Lower lobe of right lung (tissue), 2 donors: Measurements from ENCODE around the gene NOSIP. TPM values are rescaled to one million over a fixed set of nuclear protein-coding genes. Genes with fewer than 3 reads are reported as not detected.

ENCODE experiments used
- ATAC-seq, 2 donors: fragments of 200-7000 bp; cut with Tn5 transposase; one replicate each; pipeline ENCODE4 v1.9.1; 2020 to 2022; ENCODE audit warnings: mild to moderate bottlenecking in 2 of 2, moderate library complexity in 2 of 2
- DNase-seq: peaks from one replicate; pipeline ENCODE4 v3.0.0-alpha.2; 2020
- H3K27ac ChIP-seq: fragments of 200-600 bp; one replicate; pipeline ENCODE4 v1.8.0; 2022
- H3K27me3 ChIP-seq: fragments of 200-600 bp; one replicate; pipeline ENCODE4 v1.8.0; 2022; ENCODE audit warnings: low read depth
- H3K36me3 ChIP-seq: fragments of 200-600 bp; one replicate; pipeline ENCODE4 v1.8.0; 2022; ENCODE audit warnings: mild to moderate bottlenecking
- H3K4me1 ChIP-seq: fragments of 200-600 bp; one replicate; pipeline ENCODE4 v1.8.0; 2022
- H3K4me3 ChIP-seq: fragments of 200-600 bp; one replicate; pipeline ENCODE4 v1.8.0; 2022; ENCODE audit warnings: mild to moderate bottlenecking
- H3K9me3 ChIP-seq: fragments of 200-600 bp; one replicate; pipeline ENCODE4 v1.8.0; 2022
- intact Hi-C: fragments of 100-400 bp; cut with DNase I; formaldehyde crosslinking; loops from one replicate; pipeline ENCODE4 v1.11.0; 2022
- total RNA-seq: library from RNA; stranded (reverse); fragmentation: NEBNext Ultra II Directional; extraction: Animal tissue kit (Norgen Biotek cat#: 25700); gene quantifications from one replicate; pipeline ENCODE4 v1.2.1, GENCODE V29; 2021
- TF ChIP-seq, protein P1 (sequence below): fragments of 200-600 bp; IDR thresholded peaks from one replicate; pipeline ENCODE4 v1.8.0; 2022; ENCODE audit warnings: antibody characterized with exemption, mild to moderate bottlenecking
- donor health status: DM: no; HTN: yes; CAD: no; lungs with severe emphysema.

Gene NOSIP
- total RNA-seq, 1 donor from 2014 or later: 47.2 TPM

DNA sequence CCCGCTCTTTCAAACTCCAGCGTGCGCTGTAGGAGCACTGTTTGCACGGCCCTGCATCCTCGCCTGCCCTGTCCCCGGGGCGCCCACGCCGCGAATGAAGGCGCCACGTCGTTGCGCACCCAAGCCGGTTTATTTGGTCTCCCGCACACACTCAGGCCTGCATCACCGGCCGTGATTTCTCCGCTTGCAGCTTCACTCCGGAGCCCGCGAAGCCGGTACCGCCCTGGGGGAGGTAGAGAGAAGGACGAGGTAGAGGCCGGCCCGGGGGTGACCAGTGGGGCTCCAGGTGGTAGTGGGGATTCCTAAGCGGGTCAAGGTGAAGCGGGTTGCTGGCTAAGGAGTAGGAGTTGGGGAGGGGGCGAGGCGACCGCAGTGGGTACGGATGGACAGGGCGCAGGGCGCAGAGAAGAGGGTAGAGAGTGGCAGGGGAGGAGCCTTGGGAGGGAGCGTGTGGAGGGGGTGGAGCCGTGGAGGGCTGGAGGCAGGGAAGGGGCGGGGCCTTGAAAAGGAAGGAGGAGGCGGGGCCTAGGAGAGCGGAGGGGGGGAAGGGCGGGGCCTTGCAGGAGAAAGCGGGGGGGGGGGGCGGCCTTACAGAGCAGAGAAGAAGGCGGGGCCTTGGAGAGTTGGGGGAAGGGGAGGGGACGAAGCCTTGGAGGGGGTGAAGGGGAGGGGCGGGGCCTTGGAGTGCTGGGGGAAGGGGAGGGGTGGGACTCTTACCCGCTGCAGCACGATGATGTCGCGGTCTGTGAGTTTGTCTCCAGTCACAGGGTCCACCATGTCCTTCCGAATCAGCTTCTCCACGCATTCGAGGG, 24.6 kb downstream of the NOSIP start:
- peaks cover 40% of the 10 kb centered on the region for H3K4me1 ChIP-seq
- no peak overlapping the region for H3K4me3 ChIP-seq
- peak overlapping the region; percentile 48 for H3K27ac ChIP-seq
- intact Hi-C loops: no loop called here
- DNase-seq: peak; percentile 85
- H3K36me3 ChIP-seq: peaks cover 59% of the 10 kb centered on the region
- no peaks in the 10 kb centered on the region for H3K27me3 ChIP-seq
- peak; percentile 90 to 91 for ATAC-seq
- TF ChIP-seq, protein P1, sequence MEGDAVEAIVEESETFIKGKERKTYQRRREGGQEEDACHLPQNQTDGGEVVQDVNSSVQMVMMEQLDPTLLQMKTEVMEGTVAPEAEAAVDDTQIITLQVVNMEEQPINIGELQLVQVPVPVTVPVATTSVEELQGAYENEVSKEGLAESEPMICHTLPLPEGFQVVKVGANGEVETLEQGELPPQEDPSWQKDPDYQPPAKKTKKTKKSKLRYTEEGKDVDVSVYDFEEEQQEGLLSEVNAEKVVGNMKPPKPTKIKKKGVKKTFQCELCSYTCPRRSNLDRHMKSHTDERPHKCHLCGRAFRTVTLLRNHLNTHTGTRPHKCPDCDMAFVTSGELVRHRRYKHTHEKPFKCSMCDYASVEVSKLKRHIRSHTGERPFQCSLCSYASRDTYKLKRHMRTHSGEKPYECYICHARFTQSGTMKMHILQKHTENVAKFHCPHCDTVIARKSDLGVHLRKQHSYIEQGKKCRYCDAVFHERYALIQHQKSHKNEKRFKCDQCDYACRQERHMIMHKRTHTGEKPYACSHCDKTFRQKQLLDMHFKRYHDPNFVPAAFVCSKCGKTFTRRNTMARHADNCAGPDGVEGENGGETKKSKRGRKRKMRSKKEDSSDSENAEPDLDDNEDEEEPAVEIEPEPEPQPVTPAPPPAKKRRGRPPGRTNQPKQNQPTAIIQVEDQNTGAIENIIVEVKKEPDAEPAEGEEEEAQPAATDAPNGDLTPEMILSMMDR: no peak
- no peaks in the 10 kb centered on the region for H3K9me3 ChIP-seq

DNA sequence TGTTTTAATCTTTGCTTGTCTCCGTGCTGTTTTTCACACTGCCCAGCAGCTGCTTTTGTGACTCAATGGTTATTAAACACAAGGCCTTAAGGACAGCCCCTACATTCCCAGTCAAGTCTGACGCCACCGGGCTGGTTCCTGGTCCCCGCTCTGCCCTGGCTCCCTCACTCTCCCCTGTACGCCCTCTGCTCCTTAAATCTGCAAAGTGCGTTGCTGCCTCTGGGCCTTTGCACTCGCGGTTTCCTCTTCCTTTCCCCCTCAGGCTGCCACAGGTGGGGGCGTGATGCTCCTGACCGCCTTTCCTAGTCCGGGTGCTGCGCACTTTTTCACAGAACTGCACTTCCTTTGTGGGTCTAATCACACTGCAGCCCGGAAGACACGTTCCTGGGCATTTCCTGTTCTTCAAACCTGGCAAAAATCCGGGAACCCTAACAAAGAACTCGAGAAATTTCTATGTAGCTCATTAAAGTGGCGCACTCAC, 25.6 kb downstream of the NOSIP start:
- peaks cover 30% of the 10 kb centered on the region for H3K4me1 ChIP-seq
- H3K36me3 ChIP-seq: peaks cover 50% of the 10 kb centered on the region
- H3K27ac ChIP-seq: peak overlapping the region; percentile 53
- intact Hi-C loops: no loop called here
- TF ChIP-seq, protein P1: no peak
- DNase-seq (no peak), ATAC-seq (peak in 1 of 2 donors; percentile 11)
- no peaks in the 10 kb centered on the region for H3K27me3 ChIP-seq
- no peak overlapping the region for H3K4me3 ChIP-seq
- no peaks in the 10 kb centered on the region for H3K9me3 ChIP-seq

DNA sequence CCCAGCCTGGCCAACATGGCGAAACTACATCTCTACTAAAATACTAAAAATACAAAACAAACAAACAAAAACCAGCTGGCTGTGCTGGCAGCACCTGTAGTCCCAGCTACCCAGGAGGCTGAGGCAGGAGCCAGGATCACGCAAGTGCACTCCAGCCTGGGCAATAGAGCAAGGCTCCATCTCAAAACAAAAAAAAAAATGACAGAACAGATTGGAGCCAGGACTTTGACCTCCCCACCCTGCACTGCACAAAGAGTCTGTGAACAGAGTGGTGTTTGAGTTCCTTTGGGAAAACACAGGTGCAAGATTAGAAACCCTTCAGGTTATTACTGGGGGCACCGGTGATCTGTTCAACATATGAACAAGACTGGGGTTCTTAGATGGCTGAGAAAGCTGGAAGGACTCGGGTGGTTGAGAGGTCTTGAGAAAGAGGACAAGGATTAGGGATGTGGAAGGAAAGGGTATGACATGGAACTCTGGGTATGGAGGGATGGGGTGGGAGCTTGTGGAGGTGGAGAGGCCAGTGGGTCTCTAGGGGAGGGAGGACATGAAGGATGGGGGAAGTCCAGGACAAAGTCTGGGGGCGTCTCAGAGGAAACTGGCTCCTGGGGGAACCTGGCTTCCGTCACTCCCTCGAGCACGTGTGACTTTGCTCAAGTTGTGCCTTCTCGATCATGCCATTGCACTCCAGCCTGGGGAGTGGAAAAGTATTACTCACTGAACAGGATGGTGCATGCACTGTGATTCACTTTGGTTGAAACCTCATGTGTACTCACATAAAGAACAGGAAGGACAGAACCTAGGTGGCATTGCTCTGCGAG, 26.7 kb downstream of the NOSIP start:
- Histone ChIP-seq H3K27me3 (no peaks in the 10 kb centered on the region), H3K4me1 (peaks cover 29% of the 10 kb centered on the region), H3K27ac (no peak overlapping the region), H3K4me3 (no peak overlapping the region), H3K9me3 (no peaks in the 10 kb centered on the region), H3K36me3 (peaks cover 40% of the 10 kb centered on the region)
- no peak for ATAC-seq
- TF ChIP-seq, protein P1: no peak
- DNase-seq: no peak
- intact Hi-C loops: no loop called here

DNA sequence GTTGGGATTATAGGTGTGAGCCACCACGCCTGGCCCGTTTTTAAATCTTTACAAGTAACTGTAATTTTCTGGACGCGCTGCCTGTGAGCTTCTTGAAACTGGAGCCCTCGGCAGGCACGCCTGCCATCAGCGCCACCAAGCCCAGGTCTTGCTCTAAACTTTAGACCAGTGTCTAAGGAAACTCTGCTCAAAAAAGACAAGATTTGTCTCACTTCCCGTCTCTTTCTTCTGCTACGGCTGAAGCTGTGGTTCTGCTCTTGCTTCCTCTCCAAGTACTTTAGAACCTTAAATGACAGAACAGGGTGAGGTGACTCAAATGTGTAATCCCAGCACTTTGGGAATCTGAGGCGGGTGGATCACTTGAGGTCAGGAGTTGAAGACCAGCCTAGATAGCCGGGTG, 27.6 kb downstream of the NOSIP start:
- H3K27ac ChIP-seq: no peak overlapping the region
- no peaks in the 10 kb centered on the region for H3K9me3 ChIP-seq
- H3K36me3 ChIP-seq: peaks cover 31% of the 10 kb centered on the region
- no peaks in the 10 kb centered on the region for H3K27me3 ChIP-seq
- ATAC-seq: no peak
- TF ChIP-seq, protein P1: no peak
- H3K4me1 ChIP-seq: peaks cover 29% of the 10 kb centered on the region
- H3K4me3 ChIP-seq: no peak overlapping the region
- no peak for DNase-seq
- intact Hi-C loops: no loop called here

DNA sequence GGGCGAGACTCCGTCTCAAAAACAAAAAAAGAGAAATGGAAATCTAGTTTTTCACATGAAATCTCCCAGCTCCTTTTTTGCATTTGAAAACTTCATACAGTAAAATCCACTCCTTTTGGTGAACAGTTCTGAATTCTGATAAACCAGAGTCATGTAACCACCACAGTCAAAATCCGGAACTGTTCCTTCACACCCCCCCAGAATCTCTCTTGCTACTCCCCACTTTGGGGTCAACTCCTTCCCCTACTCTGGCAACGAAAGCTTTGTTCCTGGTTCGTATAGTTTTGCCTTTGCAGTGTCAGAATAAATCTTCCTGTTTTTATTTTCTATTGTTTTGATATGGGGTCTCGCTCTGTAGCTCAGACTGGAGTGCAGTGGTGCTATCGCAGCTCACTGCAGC, 28.8 kb downstream of the NOSIP start:
- H3K27ac ChIP-seq: peak overlapping the region; percentile 6

More for the DNA sequence above, 28.8 kb downstream of the NOSIP start:
- Histone ChIP-seq H3K27me3 (no peaks in the 10 kb centered on the region), H3K9me3 (no peaks in the 10 kb centered on the region), H3K4me3 (no peak overlapping the region), H3K4me1 (peaks cover 34% of the 10 kb centered on the region), H3K36me3 (peaks cover 18% of the 10 kb centered on the region)
- TF ChIP-seq, protein P1: no peak
- DNase-seq (no peak), ATAC-seq (no peak)
- intact Hi-C loops: no loop called here
